SK-N-SH treated with all-trans-retinoic acid at 6 μM for 48 hours (cell line): Measurements from ENCODE around the gene CPSF6.

ENCODE experiments used
- ATAC-seq: fragments of 200-7000 bp; cut with Tn5 transposase; 3 replicates; pipeline ENCODE4 v1.9.1; 2020; ENCODE audit warnings: mild to moderate bottlenecking, moderate library complexity
- BACH2 ChIP-seq: fragments of 250-450 bp; sonication (Bioruptor Pico); IDR thresholded peaks from 2 replicates; pipeline ENCODE4 v1.9.0; 2021; ENCODE audit warnings: mild to moderate bottlenecking, borderline replicate concordance
- CSDC2 ChIP-seq: fragments of 250-450 bp; sonication (Bioruptor Pico); IDR thresholded peaks from 2 replicates; pipeline ENCODE4 v1.5.0; 2020; ENCODE audit warnings: mild to moderate bottlenecking, moderate library complexity
- GLIS3 ChIP-seq: fragments of 250-450 bp; sonication (Bioruptor Pico); IDR thresholded peaks from 2 replicates; pipeline ENCODE4 v1.5.0; 2020; ENCODE audit warnings: mild to moderate bottlenecking, moderate library complexity
- ISL1 ChIP-seq: fragments of 250-450 bp; sonication (Bioruptor Pico); IDR thresholded peaks from 2 replicates; pipeline ENCODE4 v2.1.2; 2022; ENCODE audit warnings: mild to moderate bottlenecking, moderate library complexity
- OSR1 ChIP-seq: fragments of 250-450 bp; sonication (Bioruptor Pico); IDR thresholded peaks from 2 replicates; pipeline ENCODE4 v1.8.0; 2022; ENCODE audit warnings: moderate library complexity, mild to moderate bottlenecking, inconsistent platforms
- RARB ChIP-seq: fragments of 250-450 bp; sonication (Bioruptor Pico); IDR thresholded peaks from 2 replicates; pipeline ENCODE4 v1.8.0; 2021; ENCODE audit warnings: mild to moderate bottlenecking, moderate library complexity
- SNAI2 ChIP-seq: fragments of 250-450 bp; sonication (Bioruptor Pico); IDR thresholded peaks from 2 replicates; pipeline ENCODE4 v1.5.0; 2020; ENCODE audit warnings: mild to moderate bottlenecking, moderate library complexity
- TOX ChIP-seq: fragments of 250-450 bp; sonication (Bioruptor Pico); IDR thresholded peaks from 2 replicates; pipeline ENCODE4 v1.8.0; 2021; ENCODE audit warnings: mild to moderate bottlenecking, moderate library complexity, borderline replicate concordance
- ZFP30 ChIP-seq: fragments of 450-650 bp; formaldehyde crosslinking; IDR thresholded peaks from 2 replicates; pipeline ENCODE4 v1.5.0; 2022; ENCODE audit warnings: mild to moderate bottlenecking, moderate library complexity
- ZNF565 ChIP-seq: fragments of 450-650 bp; formaldehyde crosslinking; conservative IDR thresholded peaks from 2 replicates; pipeline ENCODE4 v1.5.0; 2020; ENCODE audit warnings: low read depth, mild to moderate bottlenecking, moderate library complexity
- ZNF8 ChIP-seq: fragments of 450-650 bp; formaldehyde crosslinking; IDR thresholded peaks from 2 replicates; pipeline ENCODE4 v1.5.0; 2020; ENCODE audit warnings: mild to moderate bottlenecking, moderate library complexity
- TF ChIP-seq, protein P1 (sequence below): fragments of 250-450 bp; sonication (Bioruptor Pico); IDR thresholded peaks from 2 replicates; pipeline ENCODE4 v1.8.0; 2020; ENCODE audit warnings: mild to moderate bottlenecking, moderate library complexity, borderline replicate concordance
- TF ChIP-seq, protein P2 (sequence below): fragments of 250-450 bp; sonication (Bioruptor Pico); IDR thresholded peaks from 2 replicates; pipeline ENCODE4 v1.8.0; 2021; ENCODE audit warnings: low read depth, mild to moderate bottlenecking, moderate library complexity, borderline replicate concordance
- TF ChIP-seq, protein P3 (sequence below): fragments of 250-450 bp; sonication (Bioruptor Pico); IDR thresholded peaks from 2 replicates; pipeline ENCODE4 v1.5.1; 2021; ENCODE audit warnings: mild to moderate bottlenecking, moderate library complexity

Gene CPSF6

DNA sequence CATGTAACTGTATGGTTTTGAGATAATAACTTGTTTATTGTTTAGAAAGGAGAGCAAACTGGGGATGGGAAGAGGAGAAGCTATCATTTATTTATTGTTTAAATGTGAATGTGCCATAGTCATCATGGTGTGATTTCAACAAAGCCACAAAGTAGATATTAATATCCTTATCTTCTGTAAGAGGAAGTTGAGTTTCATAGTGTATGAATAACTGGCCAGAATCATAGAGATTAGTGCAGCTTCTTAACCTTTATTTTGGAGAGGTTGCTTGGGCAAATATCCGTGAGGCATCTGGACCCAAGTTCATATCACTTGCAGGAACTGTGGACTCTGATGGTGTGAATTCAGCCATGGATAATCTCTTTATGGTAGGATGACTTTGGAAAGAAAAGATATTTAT, 82.0 kb downstream of the CPSF6 start:
- TF ChIP-seq, protein P1, sequence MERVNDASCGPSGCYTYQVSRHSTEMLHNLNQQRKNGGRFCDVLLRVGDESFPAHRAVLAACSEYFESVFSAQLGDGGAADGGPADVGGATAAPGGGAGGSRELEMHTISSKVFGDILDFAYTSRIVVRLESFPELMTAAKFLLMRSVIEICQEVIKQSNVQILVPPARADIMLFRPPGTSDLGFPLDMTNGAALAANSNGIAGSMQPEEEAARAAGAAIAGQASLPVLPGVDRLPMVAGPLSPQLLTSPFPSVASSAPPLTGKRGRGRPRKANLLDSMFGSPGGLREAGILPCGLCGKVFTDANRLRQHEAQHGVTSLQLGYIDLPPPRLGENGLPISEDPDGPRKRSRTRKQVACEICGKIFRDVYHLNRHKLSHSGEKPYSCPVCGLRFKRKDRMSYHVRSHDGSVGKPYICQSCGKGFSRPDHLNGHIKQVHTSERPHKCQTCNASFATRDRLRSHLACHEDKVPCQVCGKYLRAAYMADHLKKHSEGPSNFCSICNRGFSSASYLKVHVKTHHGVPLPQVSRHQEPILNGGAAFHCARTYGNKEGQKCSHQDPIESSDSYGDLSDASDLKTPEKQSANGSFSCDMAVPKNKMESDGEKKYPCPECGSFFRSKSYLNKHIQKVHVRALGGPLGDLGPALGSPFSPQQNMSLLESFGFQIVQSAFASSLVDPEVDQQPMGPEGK (CRISPR knock-in tag), result no peak
- TF ChIP-seq ZFP30 (CRISPR knock-in tag), result no peak
- TF ChIP-seq CSDC2 (CRISPR knock-in tag), result no peak
- no peak for TF ChIP-seq ZNF565 (CRISPR knock-in tag)
- TF ChIP-seq ZNF8 (CRISPR knock-in tag), result no peak
- TF ChIP-seq, protein P2, sequence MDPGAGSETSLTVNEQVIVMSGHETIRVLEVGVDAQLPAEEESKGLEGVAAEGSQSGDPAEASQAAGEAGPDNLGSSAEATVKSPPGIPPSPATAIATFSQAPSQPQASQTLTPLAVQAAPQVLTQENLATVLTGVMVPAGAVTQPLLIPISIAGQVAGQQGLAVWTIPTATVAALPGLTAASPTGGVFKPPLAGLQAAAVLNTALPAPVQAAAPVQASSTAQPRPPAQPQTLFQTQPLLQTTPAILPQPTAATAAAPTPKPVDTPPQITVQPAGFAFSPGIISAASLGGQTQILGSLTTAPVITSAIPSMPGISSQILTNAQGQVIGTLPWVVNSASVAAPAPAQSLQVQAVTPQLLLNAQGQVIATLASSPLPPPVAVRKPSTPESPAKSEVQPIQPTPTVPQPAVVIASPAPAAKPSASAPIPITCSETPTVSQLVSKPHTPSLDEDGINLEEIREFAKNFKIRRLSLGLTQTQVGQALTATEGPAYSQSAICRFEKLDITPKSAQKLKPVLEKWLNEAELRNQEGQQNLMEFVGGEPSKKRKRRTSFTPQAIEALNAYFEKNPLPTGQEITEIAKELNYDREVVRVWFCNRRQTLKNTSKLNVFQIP, result no peak
- TF ChIP-seq, protein P3, sequence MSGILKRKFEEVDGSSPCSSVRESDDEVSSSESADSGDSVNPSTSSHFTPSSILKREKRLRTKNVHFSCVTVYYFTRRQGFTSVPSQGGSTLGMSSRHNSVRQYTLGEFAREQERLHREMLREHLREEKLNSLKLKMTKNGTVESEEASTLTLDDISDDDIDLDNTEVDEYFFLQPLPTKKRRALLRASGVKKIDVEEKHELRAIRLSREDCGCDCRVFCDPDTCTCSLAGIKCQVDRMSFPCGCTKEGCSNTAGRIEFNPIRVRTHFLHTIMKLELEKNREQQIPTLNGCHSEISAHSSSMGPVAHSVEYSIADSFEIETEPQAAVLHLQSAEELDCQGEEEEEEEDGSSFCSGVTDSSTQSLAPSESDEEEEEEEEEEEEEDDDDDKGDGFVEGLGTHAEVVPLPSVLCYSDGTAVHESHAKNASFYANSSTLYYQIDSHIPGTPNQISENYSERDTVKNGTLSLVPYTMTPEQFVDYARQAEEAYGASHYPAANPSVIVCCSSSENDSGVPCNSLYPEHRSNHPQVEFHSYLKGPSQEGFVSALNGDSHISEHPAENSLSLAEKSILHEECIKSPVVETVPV (CRISPR knock-in tag), result no peak
- TF ChIP-seq BACH2 (CRISPR knock-in tag), result no peak
- no peak for TF ChIP-seq ISL1 (CRISPR knock-in tag)
- no peak for TF ChIP-seq RARB (CRISPR knock-in tag)
- no peak for TF ChIP-seq SNAI2 (CRISPR knock-in tag)
- no peak for TF ChIP-seq GLIS3
- no peak for TF ChIP-seq OSR1
- no peak for TF ChIP-seq TOX
- TF ChIP-seq, all 23 proteins: peak for 0
- ATAC-seq, result no peak
